NCI-H526 treated with DMSO at 0.1 percent for 48 hours (cell line): ENCODE data around the gene MMP24.
"Not testable (repeated sequence)": the region's sequence is repeated elsewhere in the genome, so short reads cannot be mapped to it uniquely, and the experiment has no call there.

Source experiments
- DNase-seq: peaks from one replicate; lab custom pipeline; 2025; lab: John Stamatoyannopoulos, UW

The MMP24 gene

GRCh38 chr20:35223941-35224340 is 2.5 kb upstream of the MMP24 start:
- no peak for DNase-seq

DNA sequence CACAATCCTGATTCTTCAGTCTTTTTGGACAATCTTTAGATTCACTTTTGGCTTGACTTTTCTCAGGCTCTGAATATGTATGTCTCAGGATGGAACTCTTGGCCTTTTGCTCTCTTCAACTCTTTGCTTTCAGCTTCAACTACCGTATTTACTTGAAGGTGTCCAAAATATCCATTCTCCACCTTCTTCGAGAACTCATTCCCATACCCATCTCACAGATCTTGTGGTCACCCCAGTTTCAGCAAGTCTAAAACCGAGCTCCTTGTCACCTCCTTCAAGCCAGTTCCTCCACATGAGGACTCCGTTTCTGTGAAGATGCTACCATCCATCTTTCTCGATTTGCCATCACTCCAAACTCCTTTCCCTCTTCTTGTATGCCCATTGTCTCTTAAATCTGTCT is 2.0 kb upstream of the MMP24 start:
- no peak for DNase-seq

- no peak for DNase-seq
These were observed 968 bp upstream of the MMP24 start for GRCh38 chr20:35225319-35226125.

GRCh38 chr20:35226884-35227681 is 593 bp downstream of the MMP24 start:
- DNase-seq: peak; percentile 48

- DNase-seq: no peak
These were observed 6.1 kb downstream of the MMP24 start for GRCh38 chr20:35232575-35232974.

GRCh38 chr20:35235881-35236280 is 9.4 kb downstream of the MMP24 start:
- DNase-seq: no peak

GRCh38 chr20:35237486-35237885 is 11.0 kb downstream of the MMP24 start:
- no peak for DNase-seq

- DNase-seq: no peak
These were observed 11.7 kb downstream of the MMP24 start for GRCh38 chr20:35238170-35238569.

- DNase-seq: no peak
These were observed 12.2 kb downstream of the MMP24 start for GRCh38 chr20:35238735-35239134.

DNA sequence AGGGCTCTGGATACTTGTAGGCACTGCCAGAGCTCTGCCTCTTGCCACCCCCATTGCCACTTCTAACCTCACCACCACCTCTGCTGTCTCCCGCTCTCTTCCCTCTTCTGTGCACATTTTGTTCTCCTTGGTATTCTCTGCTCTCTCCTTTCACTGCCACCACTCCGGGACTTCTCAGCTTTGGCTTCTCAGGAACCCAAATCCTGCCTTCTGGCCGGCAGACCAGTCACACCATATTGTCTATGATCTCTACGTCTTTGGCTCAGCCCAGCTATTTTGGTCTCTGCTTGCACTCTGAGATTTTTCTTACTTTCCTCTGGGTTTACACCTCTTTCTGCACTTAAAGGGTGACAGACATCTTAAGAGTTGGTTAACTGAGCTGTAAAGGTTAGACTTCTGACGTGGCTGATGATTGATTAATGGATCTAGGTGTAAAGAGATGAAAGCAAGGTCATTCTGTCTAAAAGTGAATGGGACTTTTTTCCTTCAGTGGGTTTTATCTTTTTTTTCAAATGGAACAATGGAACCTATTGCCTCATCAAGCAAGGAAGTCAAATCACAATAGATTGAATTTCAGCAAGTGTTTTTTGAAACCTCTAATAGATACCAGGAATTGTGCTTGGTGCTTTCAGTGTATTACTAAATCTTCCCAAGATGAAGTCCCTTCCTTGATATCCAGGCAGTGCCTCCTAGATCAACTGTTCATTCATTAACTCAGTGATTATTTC is 13.8 kb downstream of the MMP24 start:
- DNase-seq: no peak

GRCh38 chr20:35240811-35241293 is 14.4 kb downstream of the MMP24 start:
- DNase-seq: no peak

- no peak for DNase-seq
These were observed 16.8 kb downstream of the MMP24 start for GRCh38 chr20:35243317-35243716.

GRCh38 chr20:35243986-35244385 is 17.5 kb downstream of the MMP24 start:
- DNase-seq: no peak

DNA sequence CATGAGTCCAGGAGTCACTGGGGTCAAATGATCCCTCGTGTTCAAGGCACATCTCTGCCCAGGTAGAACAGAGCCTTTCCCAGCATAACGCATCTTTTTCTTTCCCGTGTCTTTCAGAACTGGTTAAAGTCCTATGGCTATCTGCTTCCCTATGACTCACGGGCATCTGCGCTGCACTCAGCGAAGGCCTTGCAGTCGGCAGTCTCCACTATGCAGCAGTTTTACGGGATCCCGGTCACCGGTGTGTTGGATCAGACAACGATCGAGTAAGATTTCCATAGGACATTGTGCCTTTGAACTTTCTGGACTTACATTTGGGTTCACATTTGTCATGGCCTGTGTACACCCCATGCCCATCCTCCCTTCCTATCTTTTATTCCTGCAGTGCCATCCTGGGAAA is 20.2 kb downstream of the MMP24 start:
- DNase-seq: no peak

DNA sequence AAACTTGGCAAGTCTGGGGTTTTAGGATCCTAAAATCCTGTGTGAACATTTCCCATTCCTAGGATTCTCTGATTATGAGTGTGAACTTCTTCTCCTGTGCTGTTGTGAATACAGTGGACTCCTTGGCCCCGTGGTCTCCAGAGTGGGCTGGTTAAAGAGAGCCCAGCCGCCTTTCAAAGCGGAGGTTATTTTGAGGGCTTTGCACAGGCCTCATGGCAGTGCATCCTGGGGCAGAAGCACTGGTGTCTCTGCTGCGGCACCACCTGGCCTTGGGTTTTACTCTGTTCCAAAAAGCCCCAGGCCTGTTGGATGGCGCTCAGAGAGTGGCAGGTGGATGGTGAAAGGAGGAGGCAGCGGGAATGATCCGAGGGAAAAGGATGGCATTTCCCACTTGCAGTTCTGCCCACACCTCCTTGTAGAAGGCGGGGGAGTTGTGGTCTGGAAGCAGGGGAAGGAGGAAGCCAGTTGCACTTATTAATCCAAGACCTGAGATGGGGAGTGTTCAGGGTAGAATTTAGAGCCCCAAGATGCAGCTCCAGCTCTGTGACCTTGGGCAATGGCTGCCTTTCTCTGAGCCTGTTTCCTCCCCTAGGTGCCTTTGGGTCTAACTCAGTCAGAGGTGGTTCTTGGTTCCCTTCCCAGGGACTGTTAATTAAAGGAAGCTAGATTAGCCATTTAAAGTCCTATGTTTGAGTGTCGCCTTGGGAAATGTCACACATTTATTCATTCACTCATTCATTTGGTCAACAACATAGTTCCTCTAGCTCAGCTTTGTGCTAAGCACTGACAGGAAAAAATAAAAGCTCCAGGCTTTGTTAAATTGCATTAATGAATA is 22.4 kb downstream of the MMP24 start:
- no peak for DNase-seq

GRCh38 chr20:35251613-35251940 is 25.1 kb downstream of the MMP24 start:
- no peak for DNase-seq

- DNase-seq: no peak
These were observed 25.6 kb downstream of the MMP24 start for GRCh38 chr20:35252037-35252461.

DNA sequence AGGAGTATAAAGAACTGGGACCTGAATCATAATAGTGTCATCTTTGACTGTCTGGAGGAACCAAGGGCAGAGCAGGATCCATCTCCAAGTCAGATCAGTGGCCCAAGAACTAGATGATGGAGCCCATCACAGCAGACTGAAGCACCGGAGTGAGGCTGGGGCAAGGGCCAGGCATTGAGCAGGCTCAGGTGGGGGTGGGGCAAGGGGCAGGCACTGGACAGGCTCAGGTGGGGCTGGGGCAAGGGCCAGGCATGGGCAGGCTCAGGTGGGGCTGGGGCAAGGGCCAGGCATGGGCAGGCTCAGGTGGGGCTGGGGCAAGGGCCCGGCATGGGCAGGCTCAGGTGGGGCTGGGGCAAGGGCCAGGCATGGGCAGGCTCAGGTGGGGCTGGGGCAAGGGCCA is 26.1 kb downstream of the MMP24 start:
- DNase-seq: not testable (repeated sequence)

GRCh38 chr20:35253010-35253409 is 26.5 kb downstream of the MMP24 start:
- DNase-seq: no peak

- DNase-seq: no peak
These were observed 28.0 kb downstream of the MMP24 start for GRCh38 chr20:35254448-35254999.

- DNase-seq: no peak
These were observed 30.9 kb downstream of the MMP24 start for GRCh38 chr20:35257175-35257909.
